ENCODE results near the gene OTUB2. TPM values are rescaled to one million over a fixed set of nuclear protein-coding genes. Genes with fewer than 3 reads are reported as not detected.

The OTUB2 gene
- polyA plus RNA-seq, 1 donor (not counting 4 experiments of a cell fraction or from before 2014, with no cell fraction given), result 2.6 TPM

- FAIRE-seq (no peak), DNase-seq (ENCODE audit: low read depth, low spot score) (no peak)
- Histone ChIP-seq H2AFZ (ENCODE audit: control insufficient read depth, low read length) (no peak overlapping the region), H3K27ac (ENCODE audit: control insufficient read depth, insufficient read depth, low read length) (no peak overlapping the region), H3K9me1 (ENCODE audit: control insufficient read depth, extremely low read depth, insufficient read depth, low read length) (no peaks in the 10 kb centered on the region), H3K36me3 (ENCODE audit: control insufficient read depth in 2 of 2, extremely low read depth in 1 of 2, insufficient read depth in 2 of 2, low read length in 2 of 2) (no peaks in the 10 kb centered on the region), H4K20me1 (ENCODE audit: control insufficient read depth, extremely low read depth, insufficient read depth, low read length) (no peaks in the 10 kb centered on the region), H3K4me2 (ENCODE audit: control insufficient read depth, extremely low read depth, insufficient read depth, low read depth, low read length) (no peak overlapping the region), H3K27me3 (ENCODE audit: control insufficient read depth, extremely low read depth, insufficient read depth, low read length) (peaks cover 4% of the 10 kb centered on the region), H3K9me3 (ENCODE audit: control insufficient read depth, low read depth, low read length) (no peaks in the 10 kb centered on the region), H3K4me3 (ENCODE audit: control insufficient read depth in 2 of 3, extremely low read depth in 1 of 3, insufficient read depth in 2 of 3, low read depth in 1 of 3, low read length in 3 of 3) (no peak overlapping the region), H3K9ac (ENCODE audit: control insufficient read depth, extremely low read depth, insufficient read depth, low read length) (no peak overlapping the region), H3K79me2 (ENCODE audit: control insufficient read depth, insufficient read depth, low read length) (no peaks in the 10 kb centered on the region), H3K4me1 (ENCODE audit: control insufficient read depth, extremely low read depth, insufficient read depth, low read length) (peaks cover 10% of the 10 kb centered on the region)
- TF ChIP-seq, protein P1, sequence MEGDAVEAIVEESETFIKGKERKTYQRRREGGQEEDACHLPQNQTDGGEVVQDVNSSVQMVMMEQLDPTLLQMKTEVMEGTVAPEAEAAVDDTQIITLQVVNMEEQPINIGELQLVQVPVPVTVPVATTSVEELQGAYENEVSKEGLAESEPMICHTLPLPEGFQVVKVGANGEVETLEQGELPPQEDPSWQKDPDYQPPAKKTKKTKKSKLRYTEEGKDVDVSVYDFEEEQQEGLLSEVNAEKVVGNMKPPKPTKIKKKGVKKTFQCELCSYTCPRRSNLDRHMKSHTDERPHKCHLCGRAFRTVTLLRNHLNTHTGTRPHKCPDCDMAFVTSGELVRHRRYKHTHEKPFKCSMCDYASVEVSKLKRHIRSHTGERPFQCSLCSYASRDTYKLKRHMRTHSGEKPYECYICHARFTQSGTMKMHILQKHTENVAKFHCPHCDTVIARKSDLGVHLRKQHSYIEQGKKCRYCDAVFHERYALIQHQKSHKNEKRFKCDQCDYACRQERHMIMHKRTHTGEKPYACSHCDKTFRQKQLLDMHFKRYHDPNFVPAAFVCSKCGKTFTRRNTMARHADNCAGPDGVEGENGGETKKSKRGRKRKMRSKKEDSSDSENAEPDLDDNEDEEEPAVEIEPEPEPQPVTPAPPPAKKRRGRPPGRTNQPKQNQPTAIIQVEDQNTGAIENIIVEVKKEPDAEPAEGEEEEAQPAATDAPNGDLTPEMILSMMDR (optimal IDR thresholded peaks at IDR 0.05 in 1 of 3, IDR thresholded peaks at IDR 0.05 in 1 of 3, conservative IDR thresholded peaks at IDR 0.05 in 1 of 3; ENCODE audit: extremely low read depth in 1 of 3, insufficient read depth in 2 of 3, low read length in 3 of 3), result no peak
- no peak for TF ChIP-seq EZH2 (IDR thresholded peaks at IDR 0.05; ENCODE audit: low read length)
- dilution Hi-C loops (cut with MboI; ENCODE audit: extremely low pct_ligation_motif_present, low sequenced_read_pairs), result no loop called here
Measured at GRCh38 chr14:94014382-94014781, 11.8 kb upstream of the OTUB2 start.

- FAIRE-seq (no peak), DNase-seq (ENCODE audit: low read depth, low spot score) (no peak)
- H3K4me2 ChIP-seq (ENCODE audit: control insufficient read depth, extremely low read depth, insufficient read depth, low read depth, low read length), result no peak overlapping the region
- H2AFZ ChIP-seq (ENCODE audit: control insufficient read depth, low read length), result no peak overlapping the region
- H3K27me3 ChIP-seq (ENCODE audit: control insufficient read depth, extremely low read depth, insufficient read depth, low read length), result peaks cover 4% of the 10 kb centered on the region
- no peak overlapping the region for H3K4me3 ChIP-seq (ENCODE audit: control insufficient read depth in 2 of 3, extremely low read depth in 1 of 3, insufficient read depth in 2 of 3, low read depth in 1 of 3, low read length in 3 of 3)
- no peaks in the 10 kb centered on the region for H3K9me1 ChIP-seq (ENCODE audit: control insufficient read depth, extremely low read depth, insufficient read depth, low read length)
- H3K9ac ChIP-seq (ENCODE audit: control insufficient read depth, extremely low read depth, insufficient read depth, low read length), result no peak overlapping the region
- no peaks in the 10 kb centered on the region for H3K79me2 ChIP-seq (ENCODE audit: control insufficient read depth, insufficient read depth, low read length)
- H3K36me3 ChIP-seq (ENCODE audit: control insufficient read depth in 2 of 2, extremely low read depth in 1 of 2, insufficient read depth in 2 of 2, low read length in 2 of 2), result no peaks in the 10 kb centered on the region
- no peak for TF ChIP-seq EZH2 (IDR thresholded peaks at IDR 0.05; ENCODE audit: low read length)
- TF ChIP-seq, protein P1 (optimal IDR thresholded peaks at IDR 0.05 in 1 of 3, IDR thresholded peaks at IDR 0.05 in 1 of 3, conservative IDR thresholded peaks at IDR 0.05 in 1 of 3; ENCODE audit: extremely low read depth in 1 of 3, insufficient read depth in 2 of 3, low read length in 3 of 3), result peak in 1 of 3 experiments; percentile 7
- H4K20me1 ChIP-seq (ENCODE audit: control insufficient read depth, extremely low read depth, insufficient read depth, low read length), result no peaks in the 10 kb centered on the region
- H3K4me1 ChIP-seq (ENCODE audit: control insufficient read depth, extremely low read depth, insufficient read depth, low read length), result peaks cover 5% of the 10 kb centered on the region
- dilution Hi-C loops (cut with MboI; ENCODE audit: extremely low pct_ligation_motif_present, low sequenced_read_pairs), result no loop called here
- no peak overlapping the region for H3K27ac ChIP-seq (ENCODE audit: control insufficient read depth, insufficient read depth, low read length)
- no peaks in the 10 kb centered on the region for H3K9me3 ChIP-seq (ENCODE audit: control insufficient read depth, low read depth, low read length)
Measured at GRCh38 chr14:94015223-94015622, 10.9 kb upstream of the OTUB2 start.
